GM12874 (cell line): ENCODE data around the gene RAB6A.
A peak's percentile ranks its signal among the peaks of the same experiment; 100 is the strongest.

Experiments used
- CTCF ChIP-seq: IDR thresholded peaks from 2 replicates; pipeline ENCODE4 v1.5.1; 2011; ENCODE audit warnings: low read depth, mild to moderate bottlenecking, control low read depth, low read length, moderate library complexity; ENCODE audit not compliant: insufficient read depth

The RAB6A gene

GRCh38 chr11:73637012-73637411 lies 123.9 kb downstream of the RAB6A start:
- no peak for TF ChIP-seq CTCF

GRCh38 chr11:73636249-73636648 lies 124.6 kb downstream of the RAB6A start:
- no peak for TF ChIP-seq CTCF

- TF ChIP-seq CTCF: no peak
These were observed 125.2 kb downstream of the RAB6A start for GRCh38 chr11:73635721-73636120.

- TF ChIP-seq CTCF: no peak
These were observed 126.9 kb downstream of the RAB6A start for GRCh38 chr11:73633999-73634398.

- no peak for TF ChIP-seq CTCF
These were observed 127.9 kb downstream of the RAB6A start for GRCh38 chr11:73632996-73633395.

- TF ChIP-seq CTCF: no peak
These were observed 131.0 kb downstream of the RAB6A start for GRCh38 chr11:73629907-73630306.

- peak; percentile 85 for TF ChIP-seq CTCF
These were observed 135.1 kb downstream of the RAB6A start for GRCh38 chr11:73625696-73626318.
